ENCODE results near the gene LYVE1. TPM values are rescaled to one million over a fixed set of nuclear protein-coding genes. Genes with fewer than 3 reads are reported as not detected.
A peak's percentile ranks its signal among the peaks of the same experiment; 100 is the strongest.

The LYVE1 gene
- total RNA-seq (2012; rRNA removed): under 0.01 and 0.22 TPM in 2 replicates

- peaks cover 7% of the 10 kb centered on the region for H3K27me3 ChIP-seq (ENCODE audit: control insufficient read depth, insufficient read depth, low read length)
- no peak within 1 kb of the TSS for H3K4me3 ChIP-seq (ENCODE audit: low read length)
- H3K4me2 ChIP-seq (ENCODE audit: low read length): no peak within 1 kb of the TSS
- no peaks in the 10 kb centered on the region for H3K36me3 ChIP-seq (ENCODE audit: insufficient read depth, low read length)
- no peak within 1 kb of the TSS for H3K9ac ChIP-seq (ENCODE audit: low read depth, low read length)
- no peaks in the 10 kb centered on the region for H3K4me1 ChIP-seq (ENCODE audit: control insufficient read depth, insufficient read depth, low read length)
- no peaks in the 10 kb centered on the region for H3K9me3 ChIP-seq (replicated peaks; ENCODE audit: low read length)
These were observed at the start of gene LYVE1 for GRCh38 chr11:10568486-10568941. LYVE1 (minus strand) TSS chr11:10568665; CDS start chr11:10568532, 133 bp downstream.

GRCh38 chr11:10617551-10617950 lies 49.1 kb upstream of the LYVE1 start:
- H3K27me3 ChIP-seq (ENCODE audit: control insufficient read depth, insufficient read depth, low read length): peaks cover 16% of the 10 kb centered on the region
- no peaks in the 10 kb centered on the region for H3K4me1 ChIP-seq (ENCODE audit: control insufficient read depth, insufficient read depth, low read length)
- no peak overlapping the region for H3K9ac ChIP-seq (ENCODE audit: low read depth, low read length)
- H3K4me2 ChIP-seq (ENCODE audit: low read length): no peak overlapping the region
- H3K9me3 ChIP-seq (replicated peaks; ENCODE audit: low read length): no peaks in the 10 kb centered on the region
- H3K36me3 ChIP-seq (ENCODE audit: insufficient read depth, low read length): no peaks in the 10 kb centered on the region
- H3K4me3 ChIP-seq (ENCODE audit: low read length): no peak overlapping the region

- Histone ChIP-seq H3K36me3 (ENCODE audit: insufficient read depth, low read length) (no peaks in the 10 kb centered on the region), H3K27me3 (ENCODE audit: control insufficient read depth, insufficient read depth, low read length) (peaks cover 30% of the 10 kb centered on the region), H3K9me3 (replicated peaks; ENCODE audit: low read length) (no peaks in the 10 kb centered on the region), H3K4me1 (ENCODE audit: control insufficient read depth, insufficient read depth, low read length) (peaks cover 2% of the 10 kb centered on the region), H3K4me3 (ENCODE audit: low read length) (no peak overlapping the region), H3K9ac (ENCODE audit: low read depth, low read length) (no peak overlapping the region), H3K4me2 (ENCODE audit: low read length) (no peak overlapping the region)
These were observed 43.8 kb upstream of the LYVE1 start for GRCh38 chr11:10611979-10612862.

GRCh38 chr11:10609636-10610035 lies 41.2 kb upstream of the LYVE1 start:
- H3K4me2 ChIP-seq (ENCODE audit: low read length): no peak overlapping the region
- H3K36me3 ChIP-seq (ENCODE audit: insufficient read depth, low read length): no peaks in the 10 kb centered on the region
- H3K9ac ChIP-seq (ENCODE audit: low read depth, low read length): no peak overlapping the region
- H3K27me3 ChIP-seq (ENCODE audit: control insufficient read depth, insufficient read depth, low read length): peaks cover 30% of the 10 kb centered on the region
- no peak overlapping the region for H3K4me3 ChIP-seq (ENCODE audit: low read length)
- peaks cover 23% of the 10 kb centered on the region for H3K4me1 ChIP-seq (ENCODE audit: control insufficient read depth, insufficient read depth, low read length)
- no peaks in the 10 kb centered on the region for H3K9me3 ChIP-seq (replicated peaks; ENCODE audit: low read length)

GRCh38 chr11:10608584-10608983 lies 40.1 kb upstream of the LYVE1 start:
- Histone ChIP-seq H3K9ac (ENCODE audit: low read depth, low read length) (no peak overlapping the region), H3K9me3 (replicated peaks; ENCODE audit: low read length) (no peaks in the 10 kb centered on the region), H3K4me3 (ENCODE audit: low read length) (no peak overlapping the region), H3K27me3 (ENCODE audit: control insufficient read depth, insufficient read depth, low read length) (peaks cover 25% of the 10 kb centered on the region), H3K4me2 (ENCODE audit: low read length) (no peak overlapping the region), H3K4me1 (ENCODE audit: control insufficient read depth, insufficient read depth, low read length) (peaks cover 33% of the 10 kb centered on the region), H3K36me3 (ENCODE audit: insufficient read depth, low read length) (no peaks in the 10 kb centered on the region)

- no peaks in the 10 kb centered on the region for H3K36me3 ChIP-seq (ENCODE audit: insufficient read depth, low read length)
- H3K27me3 ChIP-seq (ENCODE audit: control insufficient read depth, insufficient read depth, low read length): peaks cover 20% of the 10 kb centered on the region
- H3K9ac ChIP-seq (ENCODE audit: low read depth, low read length): no peak overlapping the region
- peaks cover 33% of the 10 kb centered on the region for H3K4me1 ChIP-seq (ENCODE audit: control insufficient read depth, insufficient read depth, low read length)
- no peak overlapping the region for H3K4me3 ChIP-seq (ENCODE audit: low read length)
- no peaks in the 10 kb centered on the region for H3K9me3 ChIP-seq (replicated peaks; ENCODE audit: low read length)
- H3K4me2 ChIP-seq (ENCODE audit: low read length): no peak overlapping the region
These were observed 39.1 kb upstream of the LYVE1 start for GRCh38 chr11:10607462-10608132.

- no peaks in the 10 kb centered on the region for H3K36me3 ChIP-seq (ENCODE audit: insufficient read depth, low read length)
- peak overlapping the region; percentile 54 for H3K4me2 ChIP-seq (ENCODE audit: low read length)
- peaks cover 14% of the 10 kb centered on the region for H3K27me3 ChIP-seq (ENCODE audit: control insufficient read depth, insufficient read depth, low read length)
- H3K9me3 ChIP-seq (replicated peaks; ENCODE audit: low read length): no peaks in the 10 kb centered on the region
- peak overlapping the region; percentile 30 for H3K9ac ChIP-seq (ENCODE audit: low read depth, low read length)
- H3K4me3 ChIP-seq (ENCODE audit: low read length): no peak overlapping the region
- H3K4me1 ChIP-seq (ENCODE audit: control insufficient read depth, insufficient read depth, low read length): peaks cover 33% of the 10 kb centered on the region
These were observed 38.2 kb upstream of the LYVE1 start for GRCh38 chr11:10606536-10607208.

- Histone ChIP-seq H3K36me3 (ENCODE audit: insufficient read depth, low read length) (no peaks in the 10 kb centered on the region), H3K4me1 (ENCODE audit: control insufficient read depth, insufficient read depth, low read length) (peaks cover 33% of the 10 kb centered on the region)
These were observed 37.5 kb upstream of the LYVE1 start for GRCh38 chr11:10605941-10606381.

GRCh38 chr11:10604798-10605197 lies 36.3 kb upstream of the LYVE1 start:
- Histone ChIP-seq H3K4me3 (ENCODE audit: low read length) (no peak overlapping the region), H3K27me3 (ENCODE audit: control insufficient read depth, insufficient read depth, low read length) (no peaks in the 10 kb centered on the region), H3K4me2 (ENCODE audit: low read length) (peak overlapping the region; percentile 52), H3K9me3 (replicated peaks; ENCODE audit: low read length) (no peaks in the 10 kb centered on the region), H3K36me3 (ENCODE audit: insufficient read depth, low read length) (no peaks in the 10 kb centered on the region), H3K4me1 (ENCODE audit: control insufficient read depth, insufficient read depth, low read length) (peaks cover 33% of the 10 kb centered on the region), H3K9ac (ENCODE audit: low read depth, low read length) (no peak overlapping the region)

More at GRCh38 chr11:10605941-10606381, 37.5 kb upstream of the LYVE1 start:
- H3K4me2 ChIP-seq (ENCODE audit: low read length): peak overlapping the region; percentile 54
- peak overlapping the region; percentile 30 for H3K9ac ChIP-seq (ENCODE audit: low read depth, low read length)
- no peak overlapping the region for H3K4me3 ChIP-seq (ENCODE audit: low read length)
- peaks cover 7% of the 10 kb centered on the region for H3K27me3 ChIP-seq (ENCODE audit: control insufficient read depth, insufficient read depth, low read length)
- H3K9me3 ChIP-seq (replicated peaks; ENCODE audit: low read length): no peaks in the 10 kb centered on the region

- Histone ChIP-seq H3K4me3 (ENCODE audit: low read length) (no peak overlapping the region), H3K9ac (ENCODE audit: low read depth, low read length) (peak overlapping the region; percentile 34), H3K9me3 (replicated peaks; ENCODE audit: low read length) (no peaks in the 10 kb centered on the region), H3K27me3 (ENCODE audit: control insufficient read depth, insufficient read depth, low read length) (no peaks in the 10 kb centered on the region), H3K4me1 (ENCODE audit: control insufficient read depth, insufficient read depth, low read length) (peaks cover 33% of the 10 kb centered on the region), H3K36me3 (ENCODE audit: insufficient read depth, low read length) (no peaks in the 10 kb centered on the region), H3K4me2 (ENCODE audit: low read length) (peak overlapping the region; percentile 52)
These were observed 35.9 kb upstream of the LYVE1 start for GRCh38 chr11:10604340-10604748.

- Histone ChIP-seq H3K4me3 (ENCODE audit: low read length) (no peak overlapping the region), H3K9ac (ENCODE audit: low read depth, low read length) (peak overlapping the region; percentile 34), H3K9me3 (replicated peaks; ENCODE audit: low read length) (no peaks in the 10 kb centered on the region), H3K4me2 (ENCODE audit: low read length) (peak overlapping the region; percentile 52), H3K36me3 (ENCODE audit: insufficient read depth, low read length) (no peaks in the 10 kb centered on the region), H3K27me3 (ENCODE audit: control insufficient read depth, insufficient read depth, low read length) (no peaks in the 10 kb centered on the region), H3K4me1 (ENCODE audit: control insufficient read depth, insufficient read depth, low read length) (peaks cover 33% of the 10 kb centered on the region)
These were observed 35.3 kb upstream of the LYVE1 start for GRCh38 chr11:10603721-10604297.

All from skeletal muscle satellite cell (primary cell).